Stimulated activated CD8-positive, alpha-beta memory T cell treated with anti-CD3 and anti-CD28 coated beads, Interleukin-2, amount 100 ng/mL, for 1 hour (primary cell): Measurements from ENCODE around the gene TMEM141.
A peak's percentile ranks its signal among the peaks of the same experiment; 100 is the strongest.
"Not testable (repeated sequence)": the region's sequence is repeated elsewhere in the genome, so short reads cannot be mapped to it uniquely, and the experiment has no call there.

Experiments
- DNase-seq, 2 donors: peaks; one replicate each; pipeline ENCODE4 v3.0.0-alpha.2; 2020; ENCODE audit warnings: low read depth in 2 of 2

The TMEM141 gene

GRCh38 chr9:136773386-136774044 lies 17.6 kb upstream of the TMEM141 start:
- DNase-seq = no peak

- DNase-seq = no peak
These were observed 16.6 kb upstream of the TMEM141 start for GRCh38 chr9:136774416-136775045.

GRCh38 chr9:136775191-136775590 lies 16.0 kb upstream of the TMEM141 start:
- DNase-seq = no peak

GRCh38 chr9:136776947-136777346 lies 14.2 kb upstream of the TMEM141 start:
- DNase-seq = no peak

GRCh38 chr9:136777359-136777758 lies 13.8 kb upstream of the TMEM141 start:
- no peak for DNase-seq

GRCh38 chr9:136779808-136780207 lies 11.3 kb upstream of the TMEM141 start:
- no peak for DNase-seq

- DNase-seq = no peak
These were observed 8.7 kb upstream of the TMEM141 start for GRCh38 chr9:136782452-136782851.

- DNase-seq = no peak
These were observed 6.7 kb upstream of the TMEM141 start for GRCh38 chr9:136784249-136784996.

GRCh38 chr9:136784997-136785361 lies 6.2 kb upstream of the TMEM141 start:
- DNase-seq = no peak

- not testable (repeated sequence) for DNase-seq
These were observed 5.4 kb upstream of the TMEM141 start for GRCh38 chr9:136785565-136786355.

- DNase-seq = no peak
These were observed 4.7 kb upstream of the TMEM141 start for GRCh38 chr9:136786451-136786850.

- not testable (repeated sequence) for DNase-seq
These were observed 4.2 kb upstream of the TMEM141 start for GRCh38 chr9:136786983-136787382.

GRCh38 chr9:136787690-136788400 lies 3.3 kb upstream of the TMEM141 start:
- peak; percentile 31 to 39 for DNase-seq

- DNase-seq = not testable (repeated sequence)
These were observed 2.3 kb upstream of the TMEM141 start for GRCh38 chr9:136788644-136789522.

- no peak for DNase-seq
These were observed 1.6 kb upstream of the TMEM141 start for GRCh38 chr9:136789523-136789937.

- peak; percentile 32 to 33 for DNase-seq
These were observed 552 bp downstream of the TMEM141 start for GRCh38 chr9:136791516-136792276.

GRCh38 chr9:136792321-136793085 lies 1.4 kb downstream of the TMEM141 start:
- DNase-seq = no peak

- DNase-seq = no peak
These were observed 2.2 kb downstream of the TMEM141 start for GRCh38 chr9:136793086-136793946.
